Esophagus squamous epithelium (tissue), 5 donors: Measurements from ENCODE around the gene FBXO41. TPM values are rescaled to one million over a fixed set of nuclear protein-coding genes. Genes with fewer than 3 reads are reported as not detected.

Experiments
- DNase-seq: peaks from one replicate; lab custom pipeline; 2025; lab: John Stamatoyannopoulos, UW
- H3K27ac ChIP-seq, 4 donors: fragments of 200-600 bp; sonication (generic); one replicate each; pipeline ENCODE4 v1.5.1; 2016 to 2019; ENCODE audit warnings: mild to moderate bottlenecking in 1 of 4
- H3K27me3 ChIP-seq, 4 donors: fragments of 200-600 bp; sonication (generic); 1 replicate in 3 of 4; 2 replicates in 1 of 4; pipeline versions ENCODE4 v1.5.1 to v1.6.0; 2017 to 2021; ENCODE audit warnings: antibody characterized with exemption in 1 of 4
- H3K36me3 ChIP-seq, 3 donors: fragments of 200-600 bp; sonication (generic); one replicate each; pipeline ENCODE4 v1.5.1; 2016 to 2019
- H3K4me1 ChIP-seq, 3 donors: fragments of 200-600 bp; sonication (generic); one replicate each; pipeline ENCODE4 v1.5.1; 2017 to 2019
- H3K4me3 ChIP-seq, 4 donors: fragments of 200-600 bp; sonication (generic); 1 replicate in 3 of 4; 2 replicates in 1 of 4; pipeline ENCODE4 v1.5.1; 2016 to 2019; ENCODE audit warnings: mild to moderate bottlenecking in 2 of 4, moderate library complexity in 1 of 4
- H3K9me3 ChIP-seq, 3 donors: fragments of 200-600 bp; sonication (generic); one replicate each; pipeline ENCODE4 v1.5.1; 2016 to 2019
- CTCF ChIP-seq, 6 experiments: fragments of 450-650 bp in 4 of 6; fragments of 200-600 bp in 2 of 6; sonication (generic) in 2 of 6; IDR thresholded peaks; one replicate each; pipeline ENCODE4 v1.5.1; 2016 to 2019; ENCODE audit warnings: antibody characterized with exemption in 6 of 6, mild to moderate bottlenecking in 4 of 6, moderate library complexity in 4 of 6
- POLR2A ChIP-seq, 4 donors: fragments of 450-650 bp; IDR thresholded peaks; one replicate each; pipeline ENCODE4 v1.6.1; 2017; ENCODE audit warnings: antibody characterized with exemption in 4 of 4, mild to moderate bottlenecking in 4 of 4, moderate library complexity in 3 of 4
- WGBS, 2 donors: methylation state at CpG; one replicate each; pipeline ENCODE4 v1.1.5; 2018; 5-methylcytosine and 5-hydroxymethylcytosine counted together
- intact Hi-C: fragments of 100-400 bp; cut with DNase I; formaldehyde crosslinking; loops from one replicate; pipeline ENCODE4 v1.15.0; 2022
- total RNA-seq, 4 donors: library from RNA; depleted of rRNA; stranded (reverse); fragments of >200 nt; gene quantifications; one replicate each; pipeline ENCODE4 v1.1.0, GENCODE V29; 2016
- donor health status: DM: yes; HTN: yes; CAD: no.

FBXO41 gene
- total RNA-seq, 4 donors from 2014 or later = 1.1 to 2.3 (median 1.3) TPM

- TF ChIP-seq CTCF (IDR thresholded peaks at IDR 0.05) (no peak), POLR2A (IDR thresholded peaks at IDR 0.05) (no peak)
- peak overlapping the region in 1 of 4 donors; percentile 48 for H3K27ac ChIP-seq
- peak overlapping the region; percentile 18 to 63 (median 46) for H3K4me3 ChIP-seq
- no peaks in the 10 kb centered on the region for H3K36me3 ChIP-seq
- intact Hi-C loops = no loop called here
- no peak for DNase-seq
- peaks cover 0 to 60% (median 0%) of the 10 kb centered on the region in 4 donors for H3K27me3 ChIP-seq
- H3K4me1 ChIP-seq = peaks cover 4 to 25% (median 7%) of the 10 kb centered on the region in 3 donors
- WGBS, 2 donors = 40 to 50% methylated on average over 8 to 11 of the region's 22 CpGs
- no peaks in the 10 kb centered on the region for H3K9me3 ChIP-seq
Observed at GRCh38 chr2:73269686-73270465, 14.4 kb downstream of the FBXO41 start.

GRCh38 chr2:73268830-73269685, 15.2 kb downstream of the FBXO41 start:
- Histone ChIP-seq H3K36me3 (no peaks in the 10 kb centered on the region), H3K4me1 (peaks cover 4 to 25% (median 7%) of the 10 kb centered on the region in 3 donors), H3K27me3 (peaks cover 0 to 61% (median 0%) of the 10 kb centered on the region in 4 donors), H3K9me3 (no peaks in the 10 kb centered on the region), H3K27ac (peak overlapping the region in 2 of 4 donors; percentile 36 to 48), H3K4me3 (peak overlapping the region; percentile 18 to 63 (median 46))
- no peak for DNase-seq
- TF ChIP-seq POLR2A (IDR thresholded peaks at IDR 0.05) (no peak), CTCF (IDR thresholded peaks at IDR 0.05) (peak in 3 of 6 experiments; percentile 13 to 37 (median 24))
- intact Hi-C loops = no loop called here
- WGBS, 2 donors = 32 to 52% methylated on average over 15 to 19 of the region's 113 CpGs

GRCh38 chr2:73268366-73268829, 15.9 kb downstream of the FBXO41 start:
- Histone ChIP-seq H3K4me1 (peaks cover 4 to 25% (median 7%) of the 10 kb centered on the region in 3 donors), H3K36me3 (no peaks in the 10 kb centered on the region), H3K4me3 (peak overlapping the region; percentile 18 to 63 (median 46)), H3K27me3 (peaks cover 0 to 61% (median 0%) of the 10 kb centered on the region in 4 donors), H3K27ac (no peak overlapping the region), H3K9me3 (no peaks in the 10 kb centered on the region)
- 62 to 64% methylated on average over 11 to 14 of the region's 14 CpGs for WGBS, 2 donors
- TF ChIP-seq POLR2A (IDR thresholded peaks at IDR 0.05) = no peak
- no peak for TF ChIP-seq CTCF (IDR thresholded peaks at IDR 0.05)
- DNase-seq = no peak
- intact Hi-C loops = no loop called here

GRCh38 chr2:73267008-73267407, 17.3 kb downstream of the FBXO41 start:
- DNase-seq = no peak
- H3K4me3 ChIP-seq = no peak overlapping the region
- peaks cover 0 to 61% (median 0%) of the 10 kb centered on the region in 4 donors for H3K27me3 ChIP-seq
- no peak for TF ChIP-seq POLR2A (IDR thresholded peaks at IDR 0.05)
- TF ChIP-seq CTCF (IDR thresholded peaks at IDR 0.05) = no peak
- H3K4me1 ChIP-seq = peaks cover 4 to 25% (median 7%) of the 10 kb centered on the region in 3 donors
- no peak overlapping the region for H3K27ac ChIP-seq
- intact Hi-C loops = no loop called here
- 87 to 96% methylated on average over 4 of the region's 4 CpGs for WGBS, 2 donors
- H3K9me3 ChIP-seq = no peaks in the 10 kb centered on the region
- no peaks in the 10 kb centered on the region for H3K36me3 ChIP-seq
